ENCODE results near the gene CAMSAP3.

Gene CAMSAP3, protein sequence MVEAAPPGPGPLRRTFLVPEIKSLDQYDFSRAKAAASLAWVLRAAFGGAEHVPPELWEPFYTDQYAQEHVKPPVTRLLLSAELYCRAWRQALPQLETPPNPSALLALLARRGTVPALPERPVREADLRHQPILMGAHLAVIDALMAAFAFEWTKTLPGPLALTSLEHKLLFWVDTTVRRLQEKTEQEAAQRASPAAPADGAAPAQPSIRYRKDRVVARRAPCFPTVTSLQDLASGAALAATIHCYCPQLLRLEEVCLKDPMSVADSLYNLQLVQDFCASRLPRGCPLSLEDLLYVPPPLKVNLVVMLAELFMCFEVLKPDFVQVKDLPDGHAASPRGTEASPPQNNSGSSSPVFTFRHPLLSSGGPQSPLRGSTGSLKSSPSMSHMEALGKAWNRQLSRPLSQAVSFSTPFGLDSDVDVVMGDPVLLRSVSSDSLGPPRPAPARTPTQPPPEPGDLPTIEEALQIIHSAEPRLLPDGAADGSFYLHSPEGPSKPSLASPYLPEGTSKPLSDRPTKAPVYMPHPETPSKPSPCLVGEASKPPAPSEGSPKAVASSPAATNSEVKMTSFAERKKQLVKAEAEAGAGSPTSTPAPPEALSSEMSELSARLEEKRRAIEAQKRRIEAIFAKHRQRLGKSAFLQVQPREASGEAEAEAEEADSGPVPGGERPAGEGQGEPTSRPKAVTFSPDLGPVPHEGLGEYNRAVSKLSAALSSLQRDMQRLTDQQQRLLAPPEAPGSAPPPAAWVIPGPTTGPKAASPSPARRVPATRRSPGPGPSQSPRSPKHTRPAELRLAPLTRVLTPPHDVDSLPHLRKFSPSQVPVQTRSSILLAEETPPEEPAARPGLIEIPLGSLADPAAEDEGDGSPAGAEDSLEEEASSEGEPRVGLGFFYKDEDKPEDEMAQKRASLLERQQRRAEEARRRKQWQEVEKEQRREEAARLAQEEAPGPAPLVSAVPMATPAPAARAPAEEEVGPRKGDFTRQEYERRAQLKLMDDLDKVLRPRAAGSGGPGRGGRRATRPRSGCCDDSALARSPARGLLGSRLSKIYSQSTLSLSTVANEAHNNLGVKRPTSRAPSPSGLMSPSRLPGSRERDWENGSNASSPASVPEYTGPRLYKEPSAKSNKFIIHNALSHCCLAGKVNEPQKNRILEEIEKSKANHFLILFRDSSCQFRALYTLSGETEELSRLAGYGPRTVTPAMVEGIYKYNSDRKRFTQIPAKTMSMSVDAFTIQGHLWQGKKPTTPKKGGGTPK

DNA sequence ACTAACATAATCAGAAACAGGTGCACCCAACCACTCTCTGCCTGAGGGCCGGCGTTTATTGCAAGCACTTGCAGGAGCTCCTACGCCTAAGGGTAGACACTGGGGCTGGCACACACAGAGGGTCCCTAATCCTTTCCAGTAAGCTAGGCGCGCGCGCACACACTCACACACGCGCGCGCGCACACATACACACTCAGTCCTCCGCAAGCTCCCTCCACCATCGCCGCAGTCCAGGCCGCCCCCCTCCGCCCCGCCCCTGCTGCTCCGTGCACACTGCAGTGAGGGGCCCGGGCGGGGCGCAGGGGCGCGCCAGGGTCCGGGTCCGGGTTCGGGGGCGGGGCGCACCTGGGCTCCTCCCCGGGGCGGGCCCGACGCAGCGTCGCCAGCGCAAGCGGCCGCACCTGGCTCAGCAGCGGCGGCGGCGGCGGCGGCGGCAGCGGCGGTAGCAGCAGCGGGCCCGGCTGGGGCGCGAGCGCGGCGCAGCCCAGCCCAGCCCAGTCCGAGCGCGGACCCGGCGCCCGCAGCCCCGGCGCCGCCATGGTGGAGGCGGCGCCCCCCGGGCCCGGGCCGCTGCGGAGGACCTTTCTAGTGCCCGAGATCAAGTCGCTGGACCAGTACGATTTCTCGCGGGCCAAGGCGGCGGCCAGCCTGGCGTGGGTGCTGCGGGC is at the start of gene CAMSAP3:
Gene CAMSAP3 (plus strand): TSS at position 398 of the 668 bp plus-strand sequence. CDS start 140 bp downstream, at position 538.
- DNase-seq, result peak; percentile 81

- no peak for DNase-seq
These were observed 49.8 kb upstream of the CAMSAP3 start for GRCh38 chr19:7545904-7546303.

DNA sequence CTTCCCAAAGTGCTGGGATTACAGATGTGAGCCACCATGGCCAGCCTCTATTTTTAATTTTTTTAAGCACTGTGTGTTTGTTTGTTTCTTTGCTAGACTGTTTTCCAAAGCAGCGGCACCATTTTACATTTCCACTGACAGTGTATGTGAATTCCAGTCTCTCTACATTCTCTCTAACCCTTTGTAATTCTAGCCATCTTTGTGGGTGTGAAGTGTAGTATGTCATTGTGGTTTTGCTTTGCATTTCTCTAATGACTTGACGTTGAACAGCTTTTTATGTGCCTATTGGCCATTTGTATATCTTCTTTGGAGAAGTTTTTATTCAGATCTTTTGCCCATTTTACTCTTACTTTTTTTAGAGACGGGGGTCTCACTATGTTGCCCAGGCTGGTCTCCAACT is 48.5 kb upstream of the CAMSAP3 start:
- DNase-seq, result no peak

DNA sequence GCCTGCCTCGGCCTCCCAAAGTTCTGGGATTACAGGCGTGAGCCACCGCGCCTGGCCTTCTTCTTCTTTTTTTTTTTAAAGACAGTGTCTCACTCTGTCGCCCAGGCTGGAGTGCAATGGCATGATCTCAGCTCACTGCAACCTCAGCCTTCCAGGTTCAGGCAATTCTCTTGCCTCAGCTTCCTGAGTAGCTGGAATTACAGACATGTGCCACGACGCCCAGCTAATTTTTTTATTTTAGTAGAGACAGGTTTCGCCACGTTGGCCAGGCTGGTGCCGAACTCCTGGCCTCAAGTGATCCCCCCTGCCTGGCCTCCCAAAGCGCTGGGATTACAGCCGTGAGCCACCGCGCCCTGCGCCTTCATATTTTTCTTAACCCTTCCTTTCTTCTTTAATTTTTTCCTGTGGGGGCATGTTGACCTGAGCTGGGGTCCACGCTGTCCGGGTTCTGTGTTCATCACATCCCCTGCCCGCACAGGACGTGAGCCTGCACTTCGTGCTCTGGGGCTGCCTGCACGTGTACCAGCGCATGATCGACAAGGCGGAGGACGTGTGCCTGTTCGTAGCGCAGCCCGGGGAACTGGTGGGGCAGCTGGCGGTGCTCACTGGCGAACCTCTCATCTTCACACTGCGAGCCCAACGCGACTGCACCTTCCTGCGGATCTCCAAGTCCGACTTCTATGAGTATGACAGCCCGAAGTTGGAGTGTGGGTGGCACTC is 46.1 kb upstream of the CAMSAP3 start:
- DNase-seq, result no peak

- DNase-seq, result no peak
These were observed 45.4 kb upstream of the CAMSAP3 start for GRCh38 chr19:7550169-7550770.

DNA sequence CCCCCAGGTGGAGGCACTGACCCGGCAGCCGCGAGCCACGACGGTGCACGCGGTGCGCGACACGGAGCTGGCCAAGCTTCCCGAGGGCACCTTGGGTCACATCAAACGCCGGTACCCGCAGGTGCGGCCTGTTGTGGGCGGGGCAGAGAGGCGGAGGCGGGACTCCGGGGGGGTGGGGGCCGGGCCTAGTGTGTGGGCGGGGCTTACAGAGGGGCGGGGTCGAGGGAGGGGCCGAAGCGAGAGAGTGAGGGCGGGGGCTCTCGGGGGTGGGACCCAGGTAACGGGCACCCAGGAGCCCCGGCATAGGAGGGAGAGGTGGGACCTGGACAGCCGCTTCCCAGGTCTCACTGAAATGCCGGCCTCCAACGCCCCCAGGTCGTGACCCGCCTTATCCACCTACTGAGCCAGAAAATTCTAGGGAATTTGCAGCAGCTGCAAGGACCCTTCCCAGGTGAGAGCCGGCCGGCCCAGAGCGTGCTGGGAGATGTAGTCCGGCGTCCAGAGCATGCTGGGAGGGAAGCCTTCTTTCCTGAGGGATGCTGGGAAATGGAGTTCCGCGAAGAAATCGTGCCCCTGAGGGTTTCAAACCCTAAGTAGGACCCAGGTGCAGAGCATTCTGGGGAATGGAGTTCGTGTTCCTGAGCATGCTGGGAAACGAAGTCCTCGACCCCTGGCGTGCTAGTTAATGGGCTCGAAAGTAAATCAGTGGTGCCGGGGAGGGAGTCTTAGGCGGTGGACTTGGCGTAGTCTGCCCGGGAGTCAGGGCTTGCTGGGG is 44.5 kb upstream of the CAMSAP3 start:
- DNase-seq, result no peak

DNA sequence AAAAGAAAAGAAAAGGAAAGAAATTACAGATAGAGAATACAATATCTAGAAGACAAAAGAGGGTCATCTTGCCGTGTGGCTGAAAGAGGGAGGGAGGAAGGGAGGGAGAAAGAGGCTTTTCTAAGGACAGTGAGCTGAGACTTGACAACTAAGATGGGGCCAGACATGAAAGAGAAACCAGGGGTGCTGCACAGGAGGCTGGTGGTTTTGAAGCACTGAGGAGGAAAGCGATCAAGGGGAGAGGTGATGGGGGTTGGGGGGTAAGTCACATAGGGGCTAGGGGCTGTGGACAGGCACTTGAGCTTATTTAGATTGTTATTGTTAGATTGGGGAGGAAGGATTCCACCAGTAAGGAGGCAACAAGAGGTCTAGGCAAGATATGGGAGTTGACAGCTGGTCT is 42.9 kb upstream of the CAMSAP3 start:
- DNase-seq, result no peak

GRCh38 chr19:7554565-7554964 is 41.1 kb upstream of the CAMSAP3 start:
- DNase-seq, result no peak

DNA sequence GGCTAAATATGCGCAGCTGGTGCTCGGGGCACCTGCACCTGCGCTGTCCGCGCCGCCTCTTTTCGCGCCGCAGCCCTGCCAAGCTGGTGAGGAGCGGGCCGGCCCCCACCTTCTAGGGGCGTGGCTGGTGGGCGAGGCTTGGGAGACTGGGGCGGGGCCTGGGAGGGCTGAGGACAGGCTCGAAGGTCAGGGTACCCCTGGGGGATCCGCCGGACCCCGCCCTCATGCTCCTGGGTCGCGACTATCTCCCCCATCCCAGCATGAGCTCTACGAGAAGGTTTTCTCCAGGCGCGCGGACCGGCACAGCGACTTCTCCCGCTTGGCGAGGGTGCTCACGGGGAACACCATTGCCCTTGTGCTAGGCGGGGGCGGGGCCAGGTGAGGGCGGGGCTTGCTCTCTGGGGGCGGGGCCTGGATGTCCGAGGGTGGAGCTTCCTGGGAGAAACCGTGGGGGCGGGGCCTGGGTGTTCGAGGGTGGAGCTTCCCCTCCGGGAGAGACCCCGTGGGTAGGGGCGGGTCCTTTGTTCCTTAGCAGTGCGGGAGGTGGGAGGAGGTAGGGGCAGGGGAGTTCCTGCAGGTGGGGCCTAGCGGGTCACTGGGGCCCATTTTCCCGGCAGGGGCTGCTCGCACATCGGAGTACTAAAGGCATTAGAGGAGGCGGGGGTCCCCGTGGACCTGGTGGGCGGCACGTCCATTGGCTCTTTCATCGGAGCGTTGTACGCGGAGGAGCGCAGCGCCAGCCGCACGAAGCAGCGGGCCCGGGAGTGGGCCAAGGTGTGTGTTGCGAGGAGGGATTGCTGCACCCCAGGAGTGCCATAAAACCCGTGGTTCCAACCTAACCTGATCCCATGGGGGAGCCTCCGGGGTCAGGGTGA is 40.4 kb upstream of the CAMSAP3 start:
- no peak for DNase-seq

- no peak for DNase-seq
These were observed 38.9 kb upstream of the CAMSAP3 start for GRCh38 chr19:7556696-7557315.

- no peak for DNase-seq
These were observed 37.0 kb upstream of the CAMSAP3 start for GRCh38 chr19:7558667-7559066.

GRCh38 chr19:7559102-7559501 is 36.6 kb upstream of the CAMSAP3 start:
- no peak for DNase-seq

DNA sequence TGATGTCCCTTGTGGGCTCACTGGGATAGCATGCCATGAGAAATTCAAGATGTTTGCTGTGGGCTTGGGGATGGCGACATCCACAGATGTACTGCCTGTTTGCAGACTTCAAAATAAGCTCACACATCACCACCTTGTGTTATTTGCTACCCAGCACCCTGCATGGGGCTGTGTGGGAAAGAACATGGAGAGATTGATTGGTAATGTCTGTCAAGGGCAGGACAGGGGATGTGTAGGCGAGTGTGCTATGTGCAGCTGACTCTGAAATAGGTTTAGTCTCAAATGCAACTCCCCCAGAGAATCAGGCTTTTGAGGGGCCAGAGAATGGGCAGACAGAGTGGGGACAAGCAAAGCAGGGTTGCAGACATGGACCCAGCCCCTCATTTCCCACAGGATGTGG is 35.4 kb upstream of the CAMSAP3 start:
- no peak for DNase-seq

DNA sequence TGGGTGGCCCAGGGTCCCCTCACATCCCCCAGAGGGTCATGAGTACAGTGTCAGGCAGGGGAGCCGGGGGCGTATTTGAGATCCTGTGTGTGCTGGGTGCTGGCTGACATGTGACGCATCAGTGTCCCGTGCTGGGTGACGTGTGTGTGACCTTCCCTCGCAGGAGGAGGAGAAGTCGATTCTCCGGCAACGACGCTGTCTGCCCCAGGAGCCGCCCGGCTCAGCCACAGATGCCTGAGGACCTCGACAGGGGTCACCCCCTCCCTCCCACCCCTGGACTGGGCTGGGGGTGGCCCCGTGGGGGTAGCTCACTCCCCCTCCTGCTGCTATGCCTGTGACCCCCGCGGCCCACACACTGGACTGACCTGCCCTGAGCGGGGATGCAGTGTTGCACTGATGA is 34.3 kb upstream of the CAMSAP3 start:
- DNase-seq, result no peak

- no peak for DNase-seq
These were observed 32.8 kb upstream of the CAMSAP3 start for GRCh38 chr19:7562646-7563393.

GRCh38 chr19:7564866-7565265 is 30.8 kb upstream of the CAMSAP3 start:
- DNase-seq, result no peak

DNA sequence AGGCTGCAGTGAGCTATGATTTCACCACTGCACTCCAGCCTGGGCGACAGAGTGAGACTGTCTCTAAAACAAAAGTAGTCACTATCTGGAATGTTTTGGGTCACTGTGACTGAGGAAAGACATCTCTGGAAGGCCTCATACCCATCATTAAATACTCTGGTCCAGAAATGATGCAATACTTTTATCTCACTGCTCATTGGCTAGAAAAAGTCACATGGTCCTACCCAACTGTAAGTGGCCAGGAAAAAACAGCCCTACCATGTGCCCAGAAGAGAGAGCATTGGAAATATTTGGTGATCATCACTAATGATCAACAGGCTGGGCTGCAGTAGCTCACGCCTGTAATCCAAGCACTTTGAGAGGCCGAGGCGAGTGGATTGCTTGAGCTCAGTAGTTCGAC is 30.3 kb upstream of the CAMSAP3 start:
- no peak for DNase-seq

- DNase-seq, result no peak
These were observed 24.9 kb upstream of the CAMSAP3 start for GRCh38 chr19:7570761-7571160.

All from NCI-H1436 (cell line).